ENCODE data around the gene DDAH2.

Gene DDAH2

DNA sequence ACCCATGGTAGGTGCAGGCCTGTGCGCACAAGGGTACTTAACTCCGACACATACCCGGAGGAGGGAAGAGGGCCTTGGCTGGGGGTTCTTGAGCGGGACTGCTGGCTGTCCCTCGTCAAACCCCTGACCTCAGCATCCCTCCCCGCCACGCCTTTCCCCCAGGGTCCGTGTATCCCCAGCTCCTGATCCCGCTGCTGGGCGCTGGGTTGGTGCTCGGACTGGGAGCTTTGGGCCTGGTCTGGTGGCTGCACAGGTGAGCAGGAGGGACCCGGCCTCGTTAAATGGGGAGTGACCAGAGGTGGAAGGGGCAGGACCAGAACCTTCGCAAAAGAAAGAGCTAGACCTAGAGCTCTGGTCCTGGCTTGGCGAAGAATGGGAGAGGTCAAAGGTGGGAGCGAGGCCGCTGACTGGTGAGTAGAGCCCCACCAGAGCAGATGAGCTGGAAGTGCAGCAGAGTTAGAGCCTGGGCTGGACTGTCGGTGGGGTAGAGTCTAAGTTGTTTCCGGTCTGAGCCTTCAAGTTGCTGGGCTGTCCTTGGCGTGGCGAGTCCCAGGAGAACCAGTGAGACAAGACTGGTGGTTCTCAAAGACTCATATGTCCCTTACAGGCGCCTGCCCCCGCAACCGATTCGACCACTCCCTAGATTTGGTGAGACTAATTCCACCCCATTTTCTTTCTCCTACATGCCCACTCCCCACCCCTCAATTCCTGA, 5.0 kb downstream of the DDAH2 start:
- no peak for TF ChIP-seq BACH2 (CRISPR knock-in tag; IDR thresholded peaks at IDR 0.05; ENCODE audit: borderline replicate concordance)
- TF ChIP-seq, protein P1, sequence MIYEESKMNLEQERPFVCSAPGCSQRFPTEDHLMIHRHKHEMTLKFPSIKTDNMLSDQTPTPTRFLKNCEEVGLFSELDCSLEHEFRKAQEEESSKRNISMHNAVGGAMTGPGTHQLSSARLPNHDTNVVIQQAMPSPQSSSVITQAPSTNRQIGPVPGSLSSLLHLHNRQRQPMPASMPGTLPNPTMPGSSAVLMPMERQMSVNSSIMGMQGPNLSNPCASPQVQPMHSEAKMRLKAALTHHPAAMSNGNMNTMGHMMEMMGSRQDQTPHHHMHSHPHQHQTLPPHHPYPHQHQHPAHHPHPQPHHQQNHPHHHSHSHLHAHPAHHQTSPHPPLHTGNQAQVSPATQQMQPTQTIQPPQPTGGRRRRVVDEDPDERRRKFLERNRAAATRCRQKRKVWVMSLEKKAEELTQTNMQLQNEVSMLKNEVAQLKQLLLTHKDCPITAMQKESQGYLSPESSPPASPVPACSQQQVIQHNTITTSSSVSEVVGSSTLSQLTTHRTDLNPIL (CRISPR knock-in tag; IDR thresholded peaks at IDR 0.05; ENCODE audit: low read depth) = no peak
- ATAC-seq = no peak; the same call in 2 of the 3 replicates

DNA sequence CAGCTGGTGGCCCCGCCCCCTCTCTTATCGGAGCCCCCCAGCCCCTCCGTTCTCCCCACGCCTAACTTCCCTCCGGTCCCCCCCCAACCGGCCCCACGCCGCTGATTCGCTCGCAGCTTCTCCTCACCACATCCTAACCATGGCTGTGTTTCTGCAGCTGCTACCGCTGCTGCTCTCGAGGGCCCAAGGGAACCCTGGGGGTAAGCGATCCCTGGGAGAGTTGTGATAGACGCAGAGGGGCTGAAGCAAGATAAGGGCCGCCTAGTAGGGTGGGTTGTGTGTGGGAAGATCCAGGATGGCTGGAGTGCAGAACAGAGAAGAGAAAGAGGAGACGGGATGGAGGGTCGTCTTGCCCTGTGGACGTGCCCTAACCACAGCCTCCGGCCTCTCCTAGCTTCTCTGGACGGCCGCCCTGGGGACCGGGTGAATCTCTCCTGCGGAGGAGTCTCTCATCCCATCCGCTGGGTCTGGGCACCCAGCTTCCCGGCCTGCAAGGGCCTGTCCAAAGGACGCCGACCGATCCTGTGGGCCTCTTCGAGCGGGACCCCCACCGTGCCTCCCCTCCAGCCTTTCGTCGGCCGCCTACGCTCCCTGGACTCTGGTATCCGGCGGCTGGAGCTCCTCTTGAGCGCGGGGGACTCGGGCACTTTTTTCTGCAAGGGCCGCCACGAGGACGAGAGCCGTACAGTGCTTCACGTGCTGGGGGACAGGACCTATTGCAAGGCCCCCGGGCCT, 5.7 kb downstream of the DDAH2 start, which contains the start of gene MPIG6B:
Gene MPIG6B (plus strand): TSS at position 129 of the 735 bp plus-strand sequence. CDS start 11 bp downstream, at position 140.
- TF ChIP-seq GLIS3 (CRISPR knock-in tag; IDR thresholded peaks at IDR 0.05) (no peak), ISL1 (CRISPR knock-in tag; IDR thresholded peaks at IDR 0.05) (no peak), SNAI2 (CRISPR knock-in tag; IDR thresholded peaks at IDR 0.05) (no peak), ZNF565 (CRISPR knock-in tag; conservative IDR thresholded peaks at IDR 0.05; ENCODE audit: low read depth) (no peak), ZC3H10 (CRISPR knock-in tag; IDR thresholded peaks at IDR 0.05) (no peak), ARNTL (CRISPR knock-in tag; IDR thresholded peaks at IDR 0.05; ENCODE audit: borderline replicate concordance, low read depth) (no peak), ZNF8 (CRISPR knock-in tag; IDR thresholded peaks at IDR 0.05) (no peak), ESRRG (CRISPR knock-in tag; IDR thresholded peaks at IDR 0.05) (no peak), ZFP3 (CRISPR knock-in tag; IDR thresholded peaks at IDR 0.05) (no peak), BACH2 (CRISPR knock-in tag; IDR thresholded peaks at IDR 0.05; ENCODE audit: borderline replicate concordance) (no peak), RARB (CRISPR knock-in tag; IDR thresholded peaks at IDR 0.05) (no peak), TOX (CRISPR knock-in tag; IDR thresholded peaks at IDR 0.05; ENCODE audit: borderline replicate concordance) (no peak), CSDC2 (CRISPR knock-in tag; IDR thresholded peaks at IDR 0.05) (no peak), PPARA (CRISPR knock-in tag; IDR thresholded peaks at IDR 0.05; ENCODE audit: borderline replicate concordance) (no peak)
- TF ChIP-seq, protein P2, sequence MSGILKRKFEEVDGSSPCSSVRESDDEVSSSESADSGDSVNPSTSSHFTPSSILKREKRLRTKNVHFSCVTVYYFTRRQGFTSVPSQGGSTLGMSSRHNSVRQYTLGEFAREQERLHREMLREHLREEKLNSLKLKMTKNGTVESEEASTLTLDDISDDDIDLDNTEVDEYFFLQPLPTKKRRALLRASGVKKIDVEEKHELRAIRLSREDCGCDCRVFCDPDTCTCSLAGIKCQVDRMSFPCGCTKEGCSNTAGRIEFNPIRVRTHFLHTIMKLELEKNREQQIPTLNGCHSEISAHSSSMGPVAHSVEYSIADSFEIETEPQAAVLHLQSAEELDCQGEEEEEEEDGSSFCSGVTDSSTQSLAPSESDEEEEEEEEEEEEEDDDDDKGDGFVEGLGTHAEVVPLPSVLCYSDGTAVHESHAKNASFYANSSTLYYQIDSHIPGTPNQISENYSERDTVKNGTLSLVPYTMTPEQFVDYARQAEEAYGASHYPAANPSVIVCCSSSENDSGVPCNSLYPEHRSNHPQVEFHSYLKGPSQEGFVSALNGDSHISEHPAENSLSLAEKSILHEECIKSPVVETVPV (CRISPR knock-in tag; IDR thresholded peaks at IDR 0.05) = no peak
- TF ChIP-seq, protein P1 (CRISPR knock-in tag; IDR thresholded peaks at IDR 0.05; ENCODE audit: low read depth) = no peak
- TF ChIP-seq, protein P3, sequence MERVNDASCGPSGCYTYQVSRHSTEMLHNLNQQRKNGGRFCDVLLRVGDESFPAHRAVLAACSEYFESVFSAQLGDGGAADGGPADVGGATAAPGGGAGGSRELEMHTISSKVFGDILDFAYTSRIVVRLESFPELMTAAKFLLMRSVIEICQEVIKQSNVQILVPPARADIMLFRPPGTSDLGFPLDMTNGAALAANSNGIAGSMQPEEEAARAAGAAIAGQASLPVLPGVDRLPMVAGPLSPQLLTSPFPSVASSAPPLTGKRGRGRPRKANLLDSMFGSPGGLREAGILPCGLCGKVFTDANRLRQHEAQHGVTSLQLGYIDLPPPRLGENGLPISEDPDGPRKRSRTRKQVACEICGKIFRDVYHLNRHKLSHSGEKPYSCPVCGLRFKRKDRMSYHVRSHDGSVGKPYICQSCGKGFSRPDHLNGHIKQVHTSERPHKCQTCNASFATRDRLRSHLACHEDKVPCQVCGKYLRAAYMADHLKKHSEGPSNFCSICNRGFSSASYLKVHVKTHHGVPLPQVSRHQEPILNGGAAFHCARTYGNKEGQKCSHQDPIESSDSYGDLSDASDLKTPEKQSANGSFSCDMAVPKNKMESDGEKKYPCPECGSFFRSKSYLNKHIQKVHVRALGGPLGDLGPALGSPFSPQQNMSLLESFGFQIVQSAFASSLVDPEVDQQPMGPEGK (CRISPR knock-in tag; IDR thresholded peaks at IDR 0.05; ENCODE audit: borderline replicate concordance) = no peak
- TF ChIP-seq, protein P4, sequence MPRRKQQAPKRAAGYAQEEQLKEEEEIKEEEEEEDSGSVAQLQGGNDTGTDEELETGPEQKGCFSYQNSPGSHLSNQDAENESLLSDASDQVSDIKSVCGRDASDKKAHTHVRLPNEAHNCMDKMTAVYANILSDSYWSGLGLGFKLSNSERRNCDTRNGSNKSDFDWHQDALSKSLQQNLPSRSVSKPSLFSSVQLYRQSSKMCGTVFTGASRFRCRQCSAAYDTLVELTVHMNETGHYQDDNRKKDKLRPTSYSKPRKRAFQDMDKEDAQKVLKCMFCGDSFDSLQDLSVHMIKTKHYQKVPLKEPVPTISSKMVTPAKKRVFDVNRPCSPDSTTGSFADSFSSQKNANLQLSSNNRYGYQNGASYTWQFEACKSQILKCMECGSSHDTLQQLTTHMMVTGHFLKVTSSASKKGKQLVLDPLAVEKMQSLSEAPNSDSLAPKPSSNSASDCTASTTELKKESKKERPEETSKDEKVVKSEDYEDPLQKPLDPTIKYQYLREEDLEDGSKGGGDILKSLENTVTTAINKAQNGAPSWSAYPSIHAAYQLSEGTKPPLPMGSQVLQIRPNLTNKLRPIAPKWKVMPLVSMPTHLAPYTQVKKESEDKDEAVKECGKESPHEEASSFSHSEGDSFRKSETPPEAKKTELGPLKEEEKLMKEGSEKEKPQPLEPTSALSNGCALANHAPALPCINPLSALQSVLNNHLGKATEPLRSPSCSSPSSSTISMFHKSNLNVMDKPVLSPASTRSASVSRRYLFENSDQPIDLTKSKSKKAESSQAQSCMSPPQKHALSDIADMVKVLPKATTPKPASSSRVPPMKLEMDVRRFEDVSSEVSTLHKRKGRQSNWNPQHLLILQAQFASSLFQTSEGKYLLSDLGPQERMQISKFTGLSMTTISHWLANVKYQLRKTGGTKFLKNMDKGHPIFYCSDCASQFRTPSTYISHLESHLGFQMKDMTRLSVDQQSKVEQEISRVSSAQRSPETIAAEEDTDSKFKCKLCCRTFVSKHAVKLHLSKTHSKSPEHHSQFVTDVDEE (CRISPR knock-in tag; IDR thresholded peaks at IDR 0.05) = no peak
- peak; percentile 14; the same call in 1 of the 3 replicates for ATAC-seq

DNA sequence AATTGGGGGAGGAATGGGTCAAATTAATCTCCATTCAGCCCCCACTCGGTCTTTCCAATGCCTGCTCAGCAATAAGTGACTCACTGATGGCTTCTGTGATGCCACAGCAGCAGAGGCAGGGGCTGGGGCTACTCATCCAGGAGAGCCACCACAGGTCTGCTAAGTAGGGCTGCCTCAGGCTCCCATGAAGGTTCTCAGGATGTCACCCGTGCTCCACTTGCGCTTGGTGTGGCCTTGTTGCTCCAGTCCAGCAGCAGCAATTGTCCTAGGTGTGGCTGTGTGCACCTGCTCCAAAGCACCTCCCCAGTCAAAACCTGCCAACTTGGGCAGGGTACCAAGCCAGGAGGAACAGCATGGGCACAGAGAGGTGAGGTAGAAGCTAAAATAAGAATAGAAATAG, 6.9 kb downstream of the DDAH2 start:
- no peak for ATAC-seq
- TF ChIP-seq ZNF8 (CRISPR knock-in tag; IDR thresholded peaks at IDR 0.05) (no peak), BACH2 (CRISPR knock-in tag; IDR thresholded peaks at IDR 0.05; ENCODE audit: borderline replicate concordance) (no peak), CSDC2 (CRISPR knock-in tag; IDR thresholded peaks at IDR 0.05) (no peak), ESRRG (CRISPR knock-in tag; IDR thresholded peaks at IDR 0.05) (no peak), OSR1 (CRISPR knock-in tag; IDR thresholded peaks at IDR 0.05) (no peak)
- TF ChIP-seq, protein P5, sequence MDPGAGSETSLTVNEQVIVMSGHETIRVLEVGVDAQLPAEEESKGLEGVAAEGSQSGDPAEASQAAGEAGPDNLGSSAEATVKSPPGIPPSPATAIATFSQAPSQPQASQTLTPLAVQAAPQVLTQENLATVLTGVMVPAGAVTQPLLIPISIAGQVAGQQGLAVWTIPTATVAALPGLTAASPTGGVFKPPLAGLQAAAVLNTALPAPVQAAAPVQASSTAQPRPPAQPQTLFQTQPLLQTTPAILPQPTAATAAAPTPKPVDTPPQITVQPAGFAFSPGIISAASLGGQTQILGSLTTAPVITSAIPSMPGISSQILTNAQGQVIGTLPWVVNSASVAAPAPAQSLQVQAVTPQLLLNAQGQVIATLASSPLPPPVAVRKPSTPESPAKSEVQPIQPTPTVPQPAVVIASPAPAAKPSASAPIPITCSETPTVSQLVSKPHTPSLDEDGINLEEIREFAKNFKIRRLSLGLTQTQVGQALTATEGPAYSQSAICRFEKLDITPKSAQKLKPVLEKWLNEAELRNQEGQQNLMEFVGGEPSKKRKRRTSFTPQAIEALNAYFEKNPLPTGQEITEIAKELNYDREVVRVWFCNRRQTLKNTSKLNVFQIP (CRISPR knock-in tag; IDR thresholded peaks at IDR 0.05; ENCODE audit: borderline replicate concordance, low read depth) = no peak
